Measurements from ENCODE around the gene SOCS4. TPM values are rescaled to one million over a fixed set of nuclear protein-coding genes. Genes with fewer than 3 reads are reported as not detected.
A peak's percentile ranks its signal among the peaks of the same experiment; 100 is the strongest.
"Not testable (repeated sequence)": the region's sequence is repeated elsewhere in the genome, so short reads cannot be mapped to it uniquely, and the experiment has no call there.

SOCS4 gene
- total RNA-seq, 2 donors from 2014 or later: 15.9 to 23.7 TPM

GRCh38 chr14:55071870-55072640 is 45.0 kb downstream of the SOCS4 start:
- no peaks in the 10 kb centered on the region for H3K4me1 ChIP-seq
- no peak for TF ChIP-seq CTCF (IDR thresholded peaks at IDR 0.05)
- no peak overlapping the region for H3K4me3 ChIP-seq
- no peaks in the 10 kb centered on the region for H3K36me3 ChIP-seq
- H3K9ac ChIP-seq (ENCODE audit: low read depth in 2 of 2, low read length in 2 of 2): no peak overlapping the region
- H3K27me3 ChIP-seq: no peaks in the 10 kb centered on the region
- no peak overlapping the region for H3K27ac ChIP-seq
- no peaks in the 10 kb centered on the region for H3K9me3 ChIP-seq
- DNase-seq: no peak
- intact Hi-C loops (cut with DNase I): no loop called here

GRCh38 chr14:55073856-55074255 is 46.8 kb downstream of the SOCS4 start:
- intact Hi-C loops (cut with DNase I): no loop called here
- no peaks in the 10 kb centered on the region for H3K4me1 ChIP-seq

GRCh38 chr14:55074662-55075061 is 47.6 kb downstream of the SOCS4 start:
- Histone ChIP-seq H3K9me3 (no peaks in the 10 kb centered on the region), H3K9ac (ENCODE audit: low read depth in 2 of 2, low read length in 2 of 2) (no peak overlapping the region), H3K4me3 (no peak overlapping the region), H3K27ac (no peak overlapping the region), H3K36me3 (no peaks in the 10 kb centered on the region), H3K27me3 (no peaks in the 10 kb centered on the region), H3K4me1 (no peaks in the 10 kb centered on the region)
- intact Hi-C loops (cut with DNase I): no loop called here
- TF ChIP-seq CTCF (IDR thresholded peaks at IDR 0.05): no peak
- DNase-seq: no peak

More at GRCh38 chr14:55073856-55074255, 46.8 kb downstream of the SOCS4 start:
- Histone ChIP-seq H3K27me3 (no peaks in the 10 kb centered on the region), H3K27ac (no peak overlapping the region), H3K9me3 (no peaks in the 10 kb centered on the region), H3K4me3 (no peak overlapping the region), H3K9ac (ENCODE audit: low read depth in 2 of 2, low read length in 2 of 2) (no peak overlapping the region), H3K36me3 (no peaks in the 10 kb centered on the region)
- no peak for TF ChIP-seq CTCF (IDR thresholded peaks at IDR 0.05)
- no peak for DNase-seq

- no peak for TF ChIP-seq CTCF (IDR thresholded peaks at IDR 0.05)
- Histone ChIP-seq H3K4me1 (no peaks in the 10 kb centered on the region), H3K36me3 (no peaks in the 10 kb centered on the region), H3K9me3 (no peaks in the 10 kb centered on the region), H3K9ac (ENCODE audit: low read depth in 2 of 2, low read length in 2 of 2) (peak overlapping the region in 1 of 2 donors; percentile 26), H3K4me3 (no peak overlapping the region), H3K27me3 (no peaks in the 10 kb centered on the region), H3K27ac (no peak overlapping the region)
- no peak for DNase-seq
- intact Hi-C loops (cut with DNase I): no loop called here
Observed at GRCh38 chr14:55075628-55076175, 48.7 kb downstream of the SOCS4 start.

DNA sequence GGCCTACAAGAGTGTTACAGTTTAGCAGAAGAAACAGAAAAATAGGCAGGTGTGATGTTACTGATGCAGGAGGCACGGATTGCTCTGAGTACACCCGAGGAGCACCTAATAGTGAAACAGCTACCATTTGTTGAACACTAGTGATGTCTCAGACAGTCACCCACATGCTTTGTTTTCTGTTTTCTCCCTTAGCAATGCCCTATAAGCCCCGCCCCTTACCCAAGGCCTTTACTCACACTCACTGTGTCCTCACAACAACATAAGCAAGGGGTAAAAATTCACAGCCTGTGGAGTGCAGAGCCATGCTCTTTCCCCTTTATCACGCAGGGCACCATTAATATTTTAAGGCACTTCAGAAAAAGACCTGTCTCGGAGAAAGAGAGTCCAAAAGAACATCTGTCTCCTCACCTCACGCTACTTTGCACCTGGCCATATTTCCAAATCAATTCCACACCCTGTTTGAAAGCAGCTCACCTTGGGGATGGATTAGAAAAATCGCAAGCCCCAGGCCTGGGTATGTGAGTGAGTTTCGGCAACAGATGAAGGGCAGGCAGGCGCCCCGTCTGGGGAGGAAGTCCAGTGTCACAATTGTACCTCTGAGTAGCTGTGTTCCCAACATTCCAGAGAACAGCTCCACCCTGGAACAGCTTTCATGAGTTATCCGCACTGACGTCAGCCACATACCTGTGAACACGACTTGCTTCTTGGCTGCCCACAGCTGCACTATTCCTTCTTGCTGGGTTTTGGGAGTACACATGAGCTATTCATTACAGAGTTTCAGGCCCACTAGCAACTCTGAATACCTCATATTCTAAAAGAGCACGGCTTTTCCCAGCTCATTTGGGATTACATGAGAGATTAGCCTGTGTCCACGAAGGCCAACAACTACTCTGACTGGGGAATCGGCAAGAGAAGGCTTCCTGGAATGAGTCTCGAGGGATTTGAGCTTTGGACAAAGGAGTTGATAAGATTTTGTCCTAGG is 50.4 kb downstream of the SOCS4 start:
- Histone ChIP-seq H3K36me3 (no peaks in the 10 kb centered on the region), H3K27ac (peak overlapping the region; percentile 51), H3K9me3 (no peaks in the 10 kb centered on the region), H3K9ac (ENCODE audit: low read depth in 2 of 2, low read length in 2 of 2) (peak overlapping the region in 1 of 2 donors; percentile 62), H3K27me3 (no peaks in the 10 kb centered on the region), H3K4me1 (no peaks in the 10 kb centered on the region), H3K4me3 (no peak overlapping the region)
- intact Hi-C loops (cut with DNase I): no loop called here
- DNase-seq: peak; percentile 70
- no peak for TF ChIP-seq CTCF (IDR thresholded peaks at IDR 0.05)

DNA sequence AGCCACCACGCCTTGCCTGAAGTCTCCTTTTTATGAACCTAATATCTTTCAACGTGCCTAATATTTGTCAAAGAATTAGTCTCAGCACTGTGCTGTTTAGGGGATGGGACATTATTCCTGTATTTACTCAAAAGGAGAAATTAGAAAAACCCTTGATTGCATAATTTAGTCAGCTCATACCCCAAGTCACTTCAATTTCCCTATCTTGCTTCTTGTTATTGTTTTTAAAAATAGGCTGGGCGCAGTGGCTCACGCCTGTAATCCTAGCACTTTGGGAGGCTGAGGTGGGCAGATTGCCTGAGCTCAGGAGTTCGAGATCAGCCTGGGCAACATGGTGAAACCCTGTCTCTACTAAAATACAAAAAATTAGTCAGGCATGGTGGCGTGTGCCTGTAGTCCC is 52.9 kb downstream of the SOCS4 start:
- H3K4me1 ChIP-seq; H3K9me3 ChIP-seq; H3K9ac ChIP-seq (ENCODE audit: low read depth in 2 of 2, low read length in 2 of 2); H3K36me3 ChIP-seq; H3K27ac ChIP-seq; H3K4me3 ChIP-seq; H3K27me3 ChIP-seq; intact Hi-C loops (cut with DNase I); DNase-seq: not testable (repeated sequence)

All from colonic mucosa (tissue), 4 donors.